ENCODE measurements around the gene MFAP4.

Gene MFAP4

DNA sequence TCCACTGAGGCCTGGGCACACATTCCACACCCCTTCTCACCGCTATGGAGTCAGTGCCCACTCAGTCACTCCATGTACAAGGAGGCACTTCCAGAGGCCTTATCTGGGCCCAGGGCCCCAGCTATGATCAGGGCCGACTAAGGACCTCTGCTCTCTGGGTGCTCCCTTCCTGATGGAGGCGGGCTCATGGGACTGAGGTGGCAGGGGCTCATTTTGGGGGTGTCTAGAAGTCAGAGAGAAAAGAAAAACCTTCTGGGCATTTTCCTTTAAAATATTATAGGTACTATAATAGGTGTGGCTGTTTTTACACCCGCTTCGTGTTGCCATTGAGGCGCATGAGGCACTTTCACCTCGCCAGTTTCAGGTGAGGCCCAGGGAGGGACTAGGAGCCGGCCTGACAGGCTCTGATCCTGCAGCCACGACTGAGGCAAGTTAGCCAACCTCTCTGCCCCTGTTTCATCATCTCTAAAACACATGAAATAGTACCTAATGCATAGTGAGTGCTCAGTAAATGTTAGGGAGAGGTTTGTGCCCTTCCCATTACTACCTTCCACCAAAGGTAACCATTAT is 38.8 kb downstream of the MFAP4 start:
- Histone ChIP-seq H3K4me3 (ENCODE audit: low read length) (no peak overlapping the region), H3K27me3 (ENCODE audit: control insufficient read depth, insufficient read depth, low read length) (no peaks in the 10 kb centered on the region), H3K27ac (ENCODE audit: low read length) (no peak overlapping the region), H3K9me3 (ENCODE audit: control insufficient read depth, insufficient read depth, low read length) (no peaks in the 10 kb centered on the region), H3K36me3 (ENCODE audit: control insufficient read depth, insufficient read depth, low read length) (no peaks in the 10 kb centered on the region; the same call in 1 of the 2 replicates), H3K4me1 (ENCODE audit: control insufficient read depth, insufficient read depth, low read length) (no peaks in the 10 kb centered on the region)
- no peak for DNase-seq (ENCODE audit: low read depth, low spot score)
- WGBS (ENCODE audit: insufficient coverage, insufficient read length): no CpG with 5 or more reads among the region's 9 CpGs

DNA sequence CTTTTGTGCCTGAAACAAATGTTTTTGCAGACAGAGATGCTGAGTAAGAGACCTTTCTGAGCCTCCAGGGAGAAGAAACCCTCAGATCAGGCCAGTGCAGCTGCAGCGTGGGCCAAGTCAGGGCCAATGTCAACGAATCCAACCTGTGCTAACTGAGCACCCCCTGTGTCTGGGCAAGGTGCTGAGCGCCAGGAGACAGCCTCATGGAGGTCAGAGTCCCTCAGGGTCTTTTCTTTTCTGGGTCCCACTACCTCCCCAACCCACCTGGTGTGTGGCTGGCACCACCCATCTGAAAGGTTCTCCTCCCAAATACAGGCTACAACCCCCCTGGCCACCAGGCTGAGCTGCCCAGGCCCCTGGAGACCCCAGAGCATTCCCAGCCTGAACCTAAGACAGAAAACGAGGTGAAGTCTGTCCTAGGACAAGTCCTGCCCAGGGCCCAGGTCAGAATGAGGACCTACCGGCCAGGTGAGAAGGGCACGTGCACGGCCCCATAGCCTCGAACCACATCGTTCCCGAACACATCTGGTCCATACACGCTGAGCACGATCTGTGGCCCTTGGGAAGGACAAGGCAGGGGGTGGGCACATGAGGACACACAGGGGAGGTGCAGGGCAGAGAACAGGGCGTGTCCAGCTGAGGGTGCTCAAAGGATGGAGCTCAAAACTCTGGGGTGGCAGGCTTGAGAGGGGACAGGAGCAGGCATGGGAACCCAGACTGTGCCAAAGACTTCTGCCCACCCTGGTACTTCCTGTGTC is 39.5 kb downstream of the MFAP4 start:
- H3K4me1 ChIP-seq (ENCODE audit: control insufficient read depth, insufficient read depth, low read length): no peaks in the 10 kb centered on the region
- no CpG with 5 or more reads among the region's 13 CpGs for WGBS (ENCODE audit: insufficient coverage, insufficient read length)
- no peaks in the 10 kb centered on the region; the same call in 1 of the 2 replicates for H3K36me3 ChIP-seq (ENCODE audit: control insufficient read depth, insufficient read depth, low read length)
- H3K4me3 ChIP-seq (ENCODE audit: low read length): no peak overlapping the region
- no peaks in the 10 kb centered on the region for H3K9me3 ChIP-seq (ENCODE audit: control insufficient read depth, insufficient read depth, low read length)
- H3K27ac ChIP-seq (ENCODE audit: low read length): no peak overlapping the region
- H3K27me3 ChIP-seq (ENCODE audit: control insufficient read depth, insufficient read depth, low read length): no peaks in the 10 kb centered on the region
- no peak for DNase-seq (ENCODE audit: low read depth, low spot score)

DNA sequence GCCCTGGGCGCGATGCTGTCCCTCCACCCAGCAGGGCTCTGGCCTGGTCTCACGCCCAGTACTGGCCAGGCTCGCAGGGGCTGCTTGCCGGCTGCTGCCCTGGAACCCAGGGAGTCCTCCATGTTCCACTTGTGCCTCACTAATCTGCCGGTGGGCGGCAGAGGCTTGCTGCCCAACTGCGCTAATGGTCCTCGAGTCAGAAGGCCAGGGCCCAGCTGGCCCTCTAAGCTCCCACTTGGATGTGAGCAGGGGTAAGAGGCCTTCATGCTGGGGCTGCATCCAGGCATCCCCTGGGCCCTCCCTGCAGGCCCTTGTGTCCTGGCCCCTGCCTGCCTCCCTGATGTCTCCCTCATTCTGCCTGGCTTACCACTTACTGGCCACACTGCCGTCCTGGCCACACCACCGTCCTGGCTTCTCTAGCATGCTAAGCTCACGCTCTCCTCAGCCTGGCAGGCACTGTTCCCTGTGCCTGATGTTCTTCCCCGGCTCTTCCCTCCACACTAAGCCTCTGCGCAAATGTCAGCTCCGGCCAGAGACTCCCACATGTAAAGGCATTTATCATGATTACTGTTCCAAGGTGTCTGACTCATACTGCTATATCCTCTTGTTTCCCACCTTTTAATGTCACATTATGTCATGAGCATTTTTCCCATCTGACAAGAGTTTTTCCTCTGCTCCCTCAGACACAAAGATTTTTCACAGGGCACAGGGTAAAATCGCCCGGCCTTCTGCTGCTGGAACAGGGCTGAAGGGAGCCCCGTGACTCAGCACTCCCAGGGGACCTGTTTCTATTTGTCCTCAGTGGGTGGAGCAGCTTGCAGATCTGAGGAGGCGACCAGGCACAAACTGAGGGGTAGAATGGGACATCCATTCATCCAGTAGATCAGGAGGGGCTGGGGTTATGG is 40.4 kb downstream of the MFAP4 start:
- Histone ChIP-seq H3K36me3 (ENCODE audit: control insufficient read depth, insufficient read depth, low read length) (no peaks in the 10 kb centered on the region; the same call in 1 of the 2 replicates), H3K4me1 (ENCODE audit: control insufficient read depth, insufficient read depth, low read length) (0 out of 2 replicates have a peak, but pooled peaks cover 2% of the 10 kb centered on the region), H3K27me3 (ENCODE audit: control insufficient read depth, insufficient read depth, low read length) (no peaks in the 10 kb centered on the region), H3K4me3 (ENCODE audit: low read length) (no peak overlapping the region), H3K9me3 (ENCODE audit: control insufficient read depth, insufficient read depth, low read length) (no peaks in the 10 kb centered on the region), H3K27ac (ENCODE audit: low read length) (no peak overlapping the region)
- WGBS (ENCODE audit: insufficient coverage, insufficient read length): no CpG with 5 or more reads among the region's 19 CpGs
- no peak for DNase-seq (ENCODE audit: low read depth, low spot score)

DNA sequence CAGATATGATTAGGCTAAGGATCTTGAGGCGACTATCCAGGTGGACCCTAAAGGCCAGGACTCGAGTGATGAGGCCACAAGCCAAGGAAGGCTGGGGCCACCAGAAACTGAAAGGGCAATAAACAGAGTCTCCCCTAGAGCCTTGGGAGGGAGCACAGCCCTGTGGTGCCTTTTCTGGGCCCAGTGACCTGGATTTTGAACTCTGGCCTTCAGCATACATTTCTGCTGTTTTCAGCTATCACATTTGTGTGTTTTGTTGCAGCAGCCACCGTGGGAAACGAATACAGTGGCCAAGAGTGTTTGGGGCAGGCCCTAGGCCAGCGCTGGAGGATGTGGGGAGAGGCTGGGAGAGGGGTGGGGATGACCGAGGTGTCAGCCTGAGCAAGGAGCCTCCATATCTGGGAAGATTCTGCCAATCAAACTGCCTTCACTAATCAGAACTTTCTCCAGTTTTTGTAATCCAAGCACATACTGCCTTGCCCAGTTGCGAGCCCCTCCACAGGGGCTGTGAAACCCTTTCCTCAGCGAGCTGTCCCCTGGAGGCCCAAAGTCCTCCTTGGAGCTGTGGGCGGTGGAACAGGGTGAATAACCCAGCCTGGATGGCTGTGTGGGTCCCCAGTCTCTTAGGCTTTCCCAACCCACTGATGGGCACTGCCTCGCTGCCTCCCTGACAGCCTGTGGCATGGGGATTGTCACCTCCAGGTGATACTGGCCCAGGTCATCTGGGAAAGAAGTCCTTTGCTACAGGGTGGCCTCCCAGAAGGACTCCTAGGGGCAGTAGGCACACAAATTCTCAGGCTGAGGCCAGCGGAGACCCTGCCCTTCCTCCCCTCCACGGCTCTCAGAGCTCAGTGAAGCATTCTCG is 41.3 kb downstream of the MFAP4 start:
- WGBS (ENCODE audit: insufficient coverage, insufficient read length): no CpG with 5 or more reads among the region's 13 CpGs
- no peaks in the 10 kb centered on the region for H3K27me3 ChIP-seq (ENCODE audit: control insufficient read depth, insufficient read depth, low read length)
- no peaks in the 10 kb centered on the region; the same call in 1 of the 2 replicates for H3K36me3 ChIP-seq (ENCODE audit: control insufficient read depth, insufficient read depth, low read length)
- DNase-seq (ENCODE audit: low read depth, low spot score): no peak
- H3K9me3 ChIP-seq (ENCODE audit: control insufficient read depth, insufficient read depth, low read length): no peaks in the 10 kb centered on the region
- H3K4me1 ChIP-seq (ENCODE audit: control insufficient read depth, insufficient read depth, low read length): 0 out of 2 replicates have a peak, but pooled peaks cover 2% of the 10 kb centered on the region
- no peak overlapping the region for H3K4me3 ChIP-seq (ENCODE audit: low read length)
- no peak overlapping the region for H3K27ac ChIP-seq (ENCODE audit: low read length)

GRCh38 chr17:19345067-19345460 is 41.9 kb downstream of the MFAP4 start:
- WGBS (ENCODE audit: insufficient coverage, insufficient read length): no CpG with 5 or more reads among the region's 7 CpGs
- DNase-seq (ENCODE audit: low read depth, low spot score): no peak
- no peak overlapping the region for H3K27ac ChIP-seq (ENCODE audit: low read length)

GRCh38 chr17:19344311-19345066 is 42.5 kb downstream of the MFAP4 start:
- WGBS (ENCODE audit: insufficient coverage, insufficient read length): no CpG with 5 or more reads among the region's 40 CpGs
- Histone ChIP-seq H3K27ac (ENCODE audit: low read length) (no peak overlapping the region), H3K27me3 (ENCODE audit: control insufficient read depth, insufficient read depth, low read length) (no peaks in the 10 kb centered on the region), H3K9me3 (ENCODE audit: control insufficient read depth, insufficient read depth, low read length) (no peaks in the 10 kb centered on the region), H3K36me3 (ENCODE audit: control insufficient read depth, insufficient read depth, low read length) (no peaks in the 10 kb centered on the region; the same call in 1 of the 2 replicates), H3K4me1 (ENCODE audit: control insufficient read depth, insufficient read depth, low read length) (peaks cover 5% of the 10 kb centered on the region; the same call in 1 of the 2 replicates), H3K4me3 (ENCODE audit: low read length) (no peak overlapping the region)
- no peak for DNase-seq (ENCODE audit: low read depth, low spot score)

More at GRCh38 chr17:19345067-19345460, 41.9 kb downstream of the MFAP4 start:
- Histone ChIP-seq H3K36me3 (ENCODE audit: control insufficient read depth, insufficient read depth, low read length) (no peaks in the 10 kb centered on the region; the same call in 1 of the 2 replicates), H3K27me3 (ENCODE audit: control insufficient read depth, insufficient read depth, low read length) (no peaks in the 10 kb centered on the region), H3K9me3 (ENCODE audit: control insufficient read depth, insufficient read depth, low read length) (no peaks in the 10 kb centered on the region), H3K4me3 (ENCODE audit: low read length) (no peak overlapping the region), H3K4me1 (ENCODE audit: control insufficient read depth, insufficient read depth, low read length) (0 out of 2 replicates have a peak, but pooled peaks cover 2% of the 10 kb centered on the region)

DNA sequence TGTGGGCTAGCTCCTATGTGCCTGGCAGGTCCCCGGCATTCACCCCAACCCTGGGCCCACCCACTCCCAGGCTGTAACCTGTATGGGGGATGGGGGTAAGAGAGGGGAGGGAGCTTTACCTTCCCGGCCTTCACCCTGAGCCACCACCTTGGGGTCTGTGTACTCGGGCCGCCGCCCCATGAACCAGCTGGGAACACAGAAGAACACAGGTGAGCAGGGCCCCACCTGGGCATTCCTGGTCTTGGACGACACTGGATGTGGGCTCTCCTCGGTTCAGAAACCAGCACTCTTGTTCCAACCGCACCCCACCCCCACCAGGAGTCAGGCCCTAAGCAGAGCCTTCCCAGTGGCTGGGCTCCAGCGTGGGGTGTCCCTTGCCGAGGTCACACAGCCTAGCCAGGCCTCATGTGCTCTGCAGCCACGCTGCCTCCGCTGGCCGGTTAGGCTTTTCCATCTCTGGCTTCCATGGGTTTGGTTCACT is 43.3 kb downstream of the MFAP4 start:
- H3K4me1 ChIP-seq (ENCODE audit: control insufficient read depth, insufficient read depth, low read length): peaks cover 5% of the 10 kb centered on the region; the same call in 1 of the 2 replicates
- no peaks in the 10 kb centered on the region for H3K9me3 ChIP-seq (ENCODE audit: control insufficient read depth, insufficient read depth, low read length)
- no CpG with 5 or more reads among the region's 13 CpGs for WGBS (ENCODE audit: insufficient coverage, insufficient read length)
- no peak overlapping the region for H3K4me3 ChIP-seq (ENCODE audit: low read length)
- no peak for DNase-seq (ENCODE audit: low read depth, low spot score)
- no peaks in the 10 kb centered on the region for H3K27me3 ChIP-seq (ENCODE audit: control insufficient read depth, insufficient read depth, low read length)
- no peaks in the 10 kb centered on the region; the same call in 1 of the 2 replicates for H3K36me3 ChIP-seq (ENCODE audit: control insufficient read depth, insufficient read depth, low read length)
- no peak overlapping the region for H3K27ac ChIP-seq (ENCODE audit: low read length)

GRCh38 chr17:19343256-19343630 is 43.7 kb downstream of the MFAP4 start:
- Histone ChIP-seq H3K9me3 (ENCODE audit: control insufficient read depth, insufficient read depth, low read length) (no peaks in the 10 kb centered on the region), H3K36me3 (ENCODE audit: control insufficient read depth, insufficient read depth, low read length) (no peaks in the 10 kb centered on the region; the same call in 1 of the 2 replicates), H3K4me1 (ENCODE audit: control insufficient read depth, insufficient read depth, low read length) (peaks cover 8% of the 10 kb centered on the region; the same call in 1 of the 2 replicates), H3K4me3 (ENCODE audit: low read length) (no peak overlapping the region), H3K27ac (ENCODE audit: low read length) (no peak overlapping the region), H3K27me3 (ENCODE audit: control insufficient read depth, insufficient read depth, low read length) (no peaks in the 10 kb centered on the region)
- no CpG with 5 or more reads among the region's 7 CpGs for WGBS (ENCODE audit: insufficient coverage, insufficient read length)
- DNase-seq (ENCODE audit: low read depth, low spot score): no peak

DNA sequence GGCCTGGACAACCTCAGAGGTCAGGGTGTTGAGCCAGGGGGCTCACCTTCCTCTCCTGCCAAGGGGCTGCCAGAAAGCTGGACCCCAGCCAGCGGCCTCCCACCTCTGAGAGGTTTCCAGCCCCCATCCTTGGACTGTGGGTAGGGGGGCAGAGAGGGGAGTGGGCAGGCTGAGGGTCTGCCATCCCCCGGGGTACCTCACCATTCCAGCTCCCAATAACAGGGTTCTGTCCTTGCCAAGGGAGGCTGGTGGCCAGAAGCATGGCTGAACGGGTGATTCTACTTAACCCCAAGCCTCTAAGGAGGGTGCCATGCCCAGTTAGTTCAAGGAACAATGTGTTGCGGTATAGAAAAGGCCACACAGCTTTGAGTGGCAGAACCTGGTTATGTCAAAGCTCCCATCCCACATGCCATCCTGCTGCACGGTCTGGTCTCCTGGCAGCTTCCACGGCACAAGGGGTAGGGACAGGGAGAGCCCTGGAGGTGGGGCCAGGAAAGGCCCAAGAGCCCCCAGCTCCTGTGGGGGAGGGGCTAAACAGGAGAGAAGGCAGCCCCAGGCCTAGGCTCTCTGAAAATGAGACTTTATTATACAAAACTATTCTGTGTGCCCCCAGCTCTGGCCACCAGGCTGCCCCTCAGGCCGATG is 44.3 kb downstream of the MFAP4 start:
- no CpG with 5 or more reads among the region's 7 CpGs for WGBS (ENCODE audit: insufficient coverage, insufficient read length)
- Histone ChIP-seq H3K4me3 (ENCODE audit: low read length) (no peak overlapping the region), H3K27ac (ENCODE audit: low read length) (no peak overlapping the region), H3K9me3 (ENCODE audit: control insufficient read depth, insufficient read depth, low read length) (no peaks in the 10 kb centered on the region), H3K27me3 (ENCODE audit: control insufficient read depth, insufficient read depth, low read length) (no peaks in the 10 kb centered on the region), H3K4me1 (ENCODE audit: control insufficient read depth, insufficient read depth, low read length) (peaks cover 8% of the 10 kb centered on the region; the same call in 1 of the 2 replicates), H3K36me3 (ENCODE audit: control insufficient read depth, insufficient read depth, low read length) (no peaks in the 10 kb centered on the region; the same call in 1 of the 2 replicates)
- no peak for DNase-seq (ENCODE audit: low read depth, low spot score)

Measured in iPS DF 6.9 (cell line).